DMS53 treated with DMSO at 0.1 percent for 48 hours (cell line): ENCODE data around the gene GRAMD4.
"Not testable (repeated sequence)": the region's sequence is repeated elsewhere in the genome, so short reads cannot be mapped to it uniquely, and the experiment has no call there.

Source experiments
- DNase-seq: peaks from one replicate; lab custom pipeline; 2025; ENCODE audit not compliant: unreplicated experiment; lab: John Stamatoyannopoulos, UW

The GRAMD4 gene

DNA sequence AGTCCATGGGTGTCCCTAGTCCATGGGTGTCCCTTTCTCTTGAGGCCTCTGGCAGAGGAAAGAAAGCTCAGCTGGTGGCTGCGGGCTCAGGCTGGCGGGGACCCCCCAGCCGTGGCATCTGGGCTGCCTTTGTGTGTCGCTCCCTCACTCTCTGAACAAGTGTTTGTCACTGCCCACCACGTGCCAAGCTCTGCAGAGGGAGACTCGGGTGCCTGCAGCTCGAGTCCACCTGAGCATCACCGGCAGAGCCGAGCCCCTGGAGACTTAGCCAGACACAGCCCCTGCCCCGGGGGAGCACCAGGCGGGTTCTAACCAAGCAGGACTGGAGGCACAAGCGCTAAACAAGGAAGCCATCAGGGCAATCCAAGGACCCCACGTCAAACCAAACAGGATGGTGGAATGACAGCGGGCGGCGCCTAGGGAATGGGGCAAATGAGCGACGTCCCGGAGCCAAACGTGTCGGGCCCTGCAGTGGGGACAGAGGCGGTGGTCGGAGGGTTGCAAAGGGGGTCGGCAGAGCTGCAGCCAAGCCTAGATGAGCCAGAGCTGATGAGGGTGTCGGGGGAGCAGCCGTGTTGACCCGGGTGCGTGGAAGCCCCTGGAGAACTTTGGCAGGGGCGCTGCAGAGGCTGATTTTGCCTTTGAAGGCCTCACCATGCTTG is 2.1 kb upstream of the GRAMD4 start:
- no peak for DNase-seq

DNA sequence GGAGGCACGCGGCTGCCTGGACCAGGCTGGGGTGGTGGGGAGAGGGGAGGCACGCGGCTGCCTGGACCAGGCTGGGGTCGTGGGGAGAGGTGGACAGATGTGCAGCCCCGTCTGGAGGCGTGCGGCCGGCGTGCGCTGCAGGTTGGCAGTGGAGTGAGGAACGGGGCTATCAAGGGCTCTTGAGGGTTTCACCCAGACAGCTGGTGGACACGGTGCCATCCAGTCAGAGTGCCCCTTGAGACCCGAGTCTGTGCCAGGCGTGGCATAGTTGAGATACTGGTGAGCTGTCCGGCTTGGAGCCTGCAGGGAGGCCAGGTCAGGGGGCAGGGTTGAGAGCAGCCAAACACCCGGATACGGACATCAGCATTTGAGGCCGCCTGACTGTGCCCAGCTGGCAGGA is 1.5 kb upstream of the GRAMD4 start:
- no peak for DNase-seq

DNA sequence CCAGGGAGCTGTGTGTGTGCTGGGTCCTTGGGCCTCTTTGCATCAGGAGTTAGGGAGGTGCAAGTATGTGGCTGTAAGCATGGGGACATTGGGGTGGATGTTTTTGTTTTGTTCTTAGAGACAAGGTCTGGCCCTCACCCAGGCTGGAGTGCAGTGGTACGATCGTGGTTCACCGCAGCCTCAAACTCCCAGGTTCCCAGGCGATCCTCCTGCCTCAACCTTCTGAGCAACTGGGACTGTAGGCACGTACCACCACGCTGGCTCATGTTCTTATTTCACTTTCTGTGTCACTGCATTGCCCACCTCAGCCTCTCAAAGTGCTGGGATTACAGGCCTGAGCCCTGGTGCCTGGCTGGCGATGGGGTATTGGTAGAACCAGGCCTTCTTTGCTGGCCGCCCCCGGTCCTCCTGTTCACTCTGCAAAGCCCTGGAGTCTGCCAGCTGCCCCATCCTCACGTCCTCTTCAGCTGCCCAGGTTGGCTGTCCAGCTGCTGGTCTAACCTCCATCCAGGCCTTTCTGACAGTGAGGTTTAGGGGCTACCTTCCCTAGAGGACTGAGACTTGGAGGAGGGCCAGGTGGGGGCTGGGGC is 851 bp upstream of the GRAMD4 start:
- no peak for DNase-seq

DNA sequence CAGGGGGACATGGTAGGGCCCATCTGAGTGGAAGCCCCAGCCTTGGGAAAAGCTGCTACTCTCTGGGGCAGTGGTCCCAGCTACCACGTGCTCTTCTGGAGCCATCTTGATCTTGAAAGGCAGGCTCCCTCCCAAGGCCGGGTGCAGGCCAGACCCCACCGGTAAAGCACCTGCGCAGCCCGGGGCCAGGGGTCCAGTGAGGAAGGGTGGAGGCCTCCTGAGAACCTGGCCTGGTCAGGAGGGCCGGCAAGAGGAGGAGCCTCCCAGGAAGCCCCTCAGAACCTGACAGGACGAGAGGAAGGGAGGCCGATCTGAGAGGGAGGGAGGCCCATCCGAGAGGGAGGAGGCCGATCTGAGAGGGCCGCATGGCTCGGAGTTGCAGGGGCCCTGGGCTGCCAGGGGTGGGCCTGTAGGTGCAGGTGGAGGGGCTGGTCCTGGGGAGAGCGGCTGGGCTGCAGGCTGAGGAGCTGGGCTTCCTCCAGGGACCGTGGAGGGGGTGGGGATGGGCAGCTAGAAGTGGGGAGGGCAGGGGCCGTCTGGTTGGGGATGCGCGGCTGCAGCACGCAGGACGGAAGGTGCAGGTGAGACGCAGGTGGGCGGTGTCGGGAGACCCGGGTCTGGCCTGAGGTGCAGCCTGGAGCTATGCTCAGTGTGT is 529 bp downstream of the GRAMD4 start:
- DNase-seq = no peak

DNA sequence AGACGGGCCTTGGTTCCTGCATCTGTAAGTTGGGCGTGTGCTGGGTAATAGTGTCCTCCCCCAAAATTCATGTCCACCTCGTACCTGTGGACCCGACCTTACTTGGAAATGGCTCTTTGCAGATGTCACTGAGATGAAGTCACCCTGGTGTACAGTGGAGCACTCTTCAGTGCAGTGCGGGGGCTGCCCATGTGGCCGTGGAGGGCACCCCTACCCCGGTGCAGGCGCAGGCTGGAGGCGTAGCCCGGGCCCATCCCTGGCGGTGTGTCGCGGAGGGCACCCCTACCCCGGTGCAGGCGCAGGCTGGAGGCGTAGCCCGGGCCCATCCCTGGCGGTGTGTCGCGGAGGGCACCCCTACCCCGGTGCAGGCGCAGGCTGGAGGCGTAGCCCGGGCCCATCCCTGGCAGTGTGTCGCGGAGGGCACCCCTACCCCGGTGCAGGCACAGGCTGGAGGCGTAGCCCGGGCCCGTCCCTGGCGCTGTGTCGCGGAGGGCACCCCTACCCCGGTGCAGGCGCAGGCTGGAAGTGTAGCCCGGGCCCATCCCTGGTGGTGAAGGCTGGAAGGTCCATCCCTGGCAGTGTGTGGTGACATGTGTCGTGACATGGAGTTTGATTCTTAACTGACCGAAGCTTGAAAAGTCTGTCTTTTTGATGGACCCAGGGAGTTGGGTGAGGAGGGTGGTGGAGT is 1.2 kb downstream of the GRAMD4 start:
- DNase-seq = not testable (repeated sequence)

DNA sequence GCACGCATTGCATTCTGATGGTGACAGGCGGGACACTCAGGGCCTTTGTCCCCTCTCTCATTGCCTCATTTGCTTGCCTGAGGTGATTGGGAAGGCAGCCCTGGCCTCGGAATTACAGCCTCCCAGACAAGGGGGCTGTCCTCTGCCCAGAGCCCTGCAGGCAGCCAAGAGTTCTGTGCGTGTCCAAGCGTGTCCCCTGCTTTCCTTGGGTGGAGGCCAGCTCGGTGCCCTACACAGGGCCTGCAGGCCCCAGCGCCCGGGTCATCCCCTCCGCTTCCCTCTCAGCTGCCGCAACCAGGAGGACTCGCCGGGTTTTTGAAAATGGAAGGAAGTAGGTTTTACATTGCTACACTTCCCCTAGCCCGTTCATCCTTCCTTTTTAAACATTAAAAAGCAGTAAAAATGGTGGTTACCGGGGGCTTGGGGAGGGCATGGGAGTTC is 1.9 kb downstream of the GRAMD4 start:
- DNase-seq = no peak

DNA sequence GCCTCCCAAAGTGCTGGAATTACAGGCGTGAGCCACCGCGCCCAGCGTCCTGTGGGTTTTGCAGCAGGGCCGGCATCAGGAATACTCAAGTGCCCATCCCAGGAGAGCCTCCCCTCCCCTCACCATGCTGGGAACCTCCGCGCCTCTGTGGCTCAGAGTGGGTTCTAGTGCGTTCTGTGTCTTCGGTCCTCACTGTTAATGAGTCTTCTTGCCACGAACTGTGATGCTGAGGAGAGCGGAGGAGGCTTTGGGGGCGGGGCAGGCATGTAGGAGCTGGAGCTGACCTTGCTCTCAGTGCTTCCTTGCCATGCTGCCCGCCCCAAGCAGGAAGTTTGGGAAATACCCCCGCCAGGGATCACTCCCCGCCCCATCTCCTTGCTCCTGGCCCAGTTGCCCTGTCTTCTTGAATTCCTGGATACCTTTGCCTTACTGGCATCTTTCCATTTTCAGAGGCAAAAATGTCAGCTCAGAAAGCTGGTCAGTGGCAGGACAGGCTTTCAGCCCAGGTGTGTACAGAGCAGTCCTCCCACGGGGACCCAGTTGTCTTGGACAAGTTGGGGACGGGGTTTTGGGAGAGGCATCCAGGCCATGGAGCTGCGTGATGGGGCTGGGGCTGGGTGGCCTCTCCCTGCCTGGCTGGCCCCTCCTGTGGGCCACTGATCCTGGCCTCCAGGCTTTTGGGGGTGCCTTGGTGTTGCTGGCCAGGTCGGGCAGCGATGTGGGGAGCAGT is 5.1 kb downstream of the GRAMD4 start:
- no peak for DNase-seq

DNA sequence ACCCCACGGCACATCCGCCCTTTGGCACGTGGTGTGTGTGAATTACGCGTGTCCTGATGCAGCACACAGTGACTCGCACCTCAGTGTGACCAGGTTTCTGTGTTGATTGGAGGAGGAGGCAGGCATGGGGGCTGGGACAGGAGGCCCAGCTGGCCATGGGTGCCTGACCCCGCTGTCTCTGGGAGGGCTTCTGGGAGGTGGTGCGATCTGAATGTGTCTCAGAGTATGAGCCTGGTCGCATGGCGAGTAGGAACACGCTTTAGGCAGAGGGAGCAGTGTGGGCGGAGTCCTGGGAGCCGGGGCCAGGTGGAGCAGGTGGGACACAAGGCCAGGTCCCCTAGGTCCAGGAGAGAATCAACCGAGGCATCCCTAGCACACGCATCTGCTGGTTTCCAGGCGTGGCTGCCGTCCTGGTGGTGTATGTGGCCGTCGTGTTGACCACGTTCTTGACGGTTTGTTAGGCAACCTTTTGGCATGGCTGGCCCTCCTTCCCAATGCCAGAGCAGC is 5.7 kb downstream of the GRAMD4 start:
- no peak for DNase-seq

DNA sequence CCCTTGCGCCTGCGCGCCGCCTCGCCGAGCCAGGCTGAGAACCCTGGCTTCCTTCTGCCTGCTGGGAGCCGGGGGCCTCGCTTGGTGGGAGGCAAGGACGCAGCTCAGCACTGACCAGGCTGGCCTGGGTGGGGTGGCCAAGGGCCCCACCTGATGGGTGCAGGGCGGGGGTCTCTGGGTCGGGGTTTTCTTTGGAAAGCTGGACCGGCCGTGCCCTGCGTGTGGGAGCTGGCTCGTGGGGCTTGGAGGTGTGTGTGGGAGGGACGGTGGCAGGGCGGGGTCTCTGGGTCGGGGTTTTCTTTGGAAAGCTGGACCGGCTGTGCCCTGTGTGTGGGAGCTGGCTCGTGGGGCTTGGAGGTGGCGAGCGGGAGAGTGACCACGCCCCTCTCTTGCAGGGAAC is 6.2 kb downstream of the GRAMD4 start:
- DNase-seq = no peak

DNA sequence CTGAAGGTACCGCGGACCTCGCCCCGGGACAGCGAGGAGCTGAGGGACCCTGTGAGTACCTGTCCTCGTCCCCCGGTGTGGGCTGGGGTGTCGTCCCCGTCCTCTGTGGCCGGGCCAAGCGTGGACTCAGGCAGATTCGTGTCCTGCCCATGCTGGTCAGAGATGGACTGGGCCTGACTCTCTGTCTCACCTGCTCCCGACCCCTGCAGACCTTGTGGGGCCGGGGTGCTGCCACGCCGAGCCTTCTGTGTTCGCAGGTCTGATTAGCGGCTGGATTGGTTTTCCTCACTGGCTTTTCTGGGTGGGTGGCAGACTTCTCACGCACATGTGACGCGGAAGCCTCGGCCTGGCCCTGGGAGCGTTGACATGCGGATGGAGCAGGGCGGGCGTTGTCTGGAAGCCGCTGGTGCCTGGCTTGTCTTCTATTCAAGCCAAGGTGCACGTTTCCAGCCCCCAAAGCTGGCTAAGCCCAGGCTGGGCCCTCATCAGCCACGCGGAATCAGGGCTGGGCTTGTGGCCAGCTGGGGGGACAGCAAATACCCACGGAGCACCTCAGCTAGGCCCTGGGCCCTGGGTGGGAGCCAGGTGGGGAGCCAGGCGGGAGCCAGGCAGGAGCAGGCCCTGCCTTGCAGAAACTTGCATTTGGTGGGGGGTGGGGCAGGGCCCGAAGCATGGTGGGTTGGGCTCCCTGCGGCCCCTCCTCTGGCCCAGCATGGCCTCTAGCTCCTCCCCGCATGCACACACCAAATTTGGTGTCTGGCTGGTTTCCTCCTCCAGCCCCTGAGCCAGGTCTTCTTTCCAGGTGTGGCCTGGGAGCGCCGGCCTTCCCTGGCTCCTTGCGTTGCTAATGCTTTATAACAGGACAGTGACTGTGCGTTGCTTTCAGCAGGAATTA is 7.0 kb downstream of the GRAMD4 start:
- no peak for DNase-seq

DNA sequence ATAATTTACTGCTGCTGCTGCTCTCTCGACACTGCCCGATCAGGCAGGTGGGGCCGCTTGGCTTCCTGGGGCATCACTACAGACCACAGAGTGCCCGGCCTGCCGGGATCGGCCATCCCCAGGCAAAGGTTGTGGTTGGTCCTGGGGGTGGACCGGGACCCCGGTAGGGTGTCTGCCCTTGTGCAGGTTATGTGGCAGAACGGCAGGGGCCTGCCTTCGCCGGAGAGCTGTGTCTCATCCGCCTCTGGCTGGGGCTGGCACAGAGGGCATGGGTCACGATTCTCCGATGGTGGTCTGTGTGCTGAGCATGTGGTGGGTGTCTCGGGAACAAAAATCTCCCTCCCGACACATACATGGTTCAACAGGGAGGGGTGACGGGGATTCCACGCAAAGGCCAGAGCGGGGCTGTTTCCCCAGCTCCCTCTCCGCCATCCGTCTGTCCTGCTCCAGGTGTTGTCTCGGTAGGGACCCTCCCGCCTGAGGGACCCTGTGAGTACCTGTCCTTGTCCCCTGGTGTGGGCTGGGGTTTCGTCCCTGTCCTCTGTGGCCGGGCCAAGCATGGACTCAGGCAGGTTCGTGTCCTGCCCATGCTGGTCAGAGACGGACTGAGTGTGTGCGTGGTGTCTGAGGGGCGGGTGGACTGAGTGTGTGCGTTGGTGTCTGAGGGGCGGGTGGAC is 7.8 kb downstream of the GRAMD4 start:
- no peak for DNase-seq

DNA sequence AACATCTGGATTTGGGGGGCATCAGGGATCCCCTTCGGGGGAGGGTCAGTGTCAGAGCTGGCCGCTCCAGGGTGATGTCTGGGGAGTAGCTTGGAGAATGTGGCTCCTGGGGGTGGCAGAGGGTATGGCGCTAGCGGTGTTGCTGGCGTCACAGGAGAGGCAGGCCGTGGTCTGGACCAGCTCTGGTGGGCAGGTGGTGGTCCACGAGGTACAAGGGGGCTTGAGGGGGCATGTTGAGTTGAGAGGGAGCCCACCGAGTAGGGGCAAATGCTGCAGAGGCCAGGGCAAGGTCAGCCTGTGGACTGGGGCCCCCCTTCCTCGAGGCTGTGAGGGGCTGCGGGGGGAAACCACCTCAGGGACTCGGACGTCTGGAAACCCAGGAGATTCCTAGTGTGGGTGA is 8.6 kb downstream of the GRAMD4 start:
- no peak for DNase-seq

DNA sequence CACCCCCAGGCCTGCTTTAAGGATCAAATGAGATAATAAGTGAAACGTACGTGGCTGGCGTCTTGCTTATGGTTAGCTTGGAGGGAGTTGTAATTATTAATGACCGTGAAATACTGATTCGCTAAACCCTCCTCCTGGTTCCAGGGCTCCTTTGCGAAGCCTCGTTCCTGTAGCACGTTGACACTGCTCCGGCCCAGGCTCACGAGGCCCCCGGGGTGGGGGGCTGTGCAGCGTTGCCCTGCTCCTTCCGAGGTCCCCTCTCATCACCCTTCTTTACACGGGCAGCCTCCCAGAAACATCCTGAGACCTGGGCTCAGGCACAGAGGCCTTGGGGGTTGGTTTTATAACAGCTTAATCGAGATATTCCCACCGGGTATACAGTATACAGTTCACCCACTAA is 9.1 kb downstream of the GRAMD4 start:
- DNase-seq = no peak

DNA sequence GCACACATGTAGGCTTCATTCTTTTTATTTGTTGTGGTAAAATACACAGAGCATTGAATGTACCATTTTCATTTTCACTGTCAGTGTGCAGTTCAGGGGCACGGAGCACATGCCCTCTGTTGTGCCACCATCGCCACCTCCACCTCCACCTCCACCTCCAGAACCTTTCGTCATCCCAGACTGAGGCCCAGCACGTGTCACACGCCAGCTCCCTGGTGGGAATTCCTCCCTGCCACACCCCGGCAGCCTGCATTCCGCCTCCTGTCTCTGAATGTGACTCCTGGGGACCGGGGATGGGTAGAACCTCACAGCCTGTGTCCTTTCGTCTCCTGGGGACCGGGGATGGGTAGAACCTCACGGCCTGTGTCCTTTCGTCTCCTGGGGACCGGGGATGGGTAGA is 10.9 kb downstream of the GRAMD4 start:
- no peak for DNase-seq

DNA sequence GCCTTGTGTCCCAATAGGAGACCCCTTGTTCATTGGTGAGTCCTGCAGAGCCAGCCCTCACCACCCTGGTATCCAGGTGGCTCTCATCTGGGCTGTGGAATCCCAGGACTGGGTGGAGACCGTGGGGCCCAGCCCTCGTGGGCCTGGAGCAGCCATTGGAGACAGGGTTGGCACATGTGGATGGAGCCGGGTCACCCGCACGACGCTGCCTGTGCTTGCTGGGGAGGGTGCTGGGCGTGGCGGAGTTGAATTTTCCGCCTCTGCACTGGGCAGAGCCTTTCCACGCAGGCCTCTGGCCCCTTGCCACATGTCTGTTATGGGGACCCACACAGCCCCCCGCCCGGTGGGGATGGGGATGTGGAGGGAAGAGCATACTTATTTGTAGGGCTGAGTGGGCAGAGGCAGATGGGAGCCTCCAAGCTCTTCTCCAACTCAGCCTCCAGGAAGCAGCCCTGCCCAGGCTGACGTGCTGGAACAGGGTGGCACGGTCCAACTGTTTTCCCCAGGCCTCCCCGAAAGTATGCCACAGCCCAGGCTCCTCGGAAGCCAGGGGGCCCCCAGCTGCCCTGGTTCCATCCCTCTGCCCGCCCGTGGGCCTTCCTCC is 12.6 kb downstream of the GRAMD4 start:
- no peak for DNase-seq

DNA sequence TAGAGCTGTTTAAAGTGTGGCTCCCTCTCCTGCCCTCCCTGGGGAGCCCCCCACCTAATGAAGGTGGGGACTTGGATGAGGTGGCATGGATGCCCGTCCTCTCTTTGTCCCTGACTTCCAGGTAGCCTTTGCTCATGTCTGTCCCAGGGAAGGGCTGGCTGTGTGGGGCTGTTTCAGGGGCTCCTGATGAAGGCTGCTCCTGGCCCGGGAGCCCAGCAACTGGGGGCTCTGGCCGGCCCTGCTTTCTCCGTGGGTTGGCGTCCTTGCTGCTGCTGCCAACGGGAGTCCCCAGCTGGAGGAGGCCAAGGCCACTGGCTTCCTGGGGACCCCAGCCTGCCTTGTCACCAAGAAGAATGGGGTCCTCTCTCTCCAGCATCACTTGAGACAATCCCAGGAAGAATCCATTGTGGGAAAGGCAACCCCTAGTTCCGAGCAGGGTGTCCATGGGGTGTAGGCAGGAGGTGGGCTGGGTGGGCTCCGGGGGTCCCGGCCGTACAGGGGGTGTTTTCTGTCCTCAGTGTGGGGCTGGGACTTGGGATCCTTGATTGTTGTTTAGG is 13.2 kb downstream of the GRAMD4 start:
- DNase-seq = no peak

DNA sequence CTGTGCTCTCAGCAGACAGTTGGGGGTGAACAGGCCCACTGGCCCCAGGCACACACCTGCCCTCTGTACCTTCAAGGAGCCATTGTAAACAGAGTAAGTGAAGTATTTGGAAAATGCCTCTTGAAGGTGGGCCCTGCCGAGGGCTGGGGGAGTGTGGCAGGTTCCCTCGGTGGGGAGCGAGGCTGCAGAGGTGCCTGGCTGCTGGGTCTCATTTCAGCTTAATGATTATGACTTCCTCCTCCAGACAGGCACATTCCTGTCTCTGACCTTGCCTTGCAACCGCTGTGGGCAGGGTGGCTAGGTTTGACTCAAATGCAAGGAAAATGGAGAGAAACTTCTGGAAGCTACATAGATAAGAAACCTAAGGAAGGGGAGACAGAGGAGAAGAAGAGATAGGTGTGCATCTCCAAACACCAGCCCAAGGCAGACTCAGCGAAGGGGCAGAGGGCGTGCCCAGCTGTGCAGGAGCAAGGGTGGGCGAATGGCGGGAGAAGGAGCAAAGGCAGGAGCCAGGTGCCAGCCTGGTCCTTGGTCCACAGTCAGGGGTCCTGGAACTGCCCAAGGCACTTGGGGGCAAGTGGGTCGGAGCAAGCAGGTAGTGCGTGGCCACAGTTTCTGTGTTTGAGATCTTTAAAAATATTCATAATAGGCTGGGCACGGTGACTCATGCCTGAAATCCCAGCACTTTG is 14.0 kb downstream of the GRAMD4 start:
- no peak for DNase-seq

DNA sequence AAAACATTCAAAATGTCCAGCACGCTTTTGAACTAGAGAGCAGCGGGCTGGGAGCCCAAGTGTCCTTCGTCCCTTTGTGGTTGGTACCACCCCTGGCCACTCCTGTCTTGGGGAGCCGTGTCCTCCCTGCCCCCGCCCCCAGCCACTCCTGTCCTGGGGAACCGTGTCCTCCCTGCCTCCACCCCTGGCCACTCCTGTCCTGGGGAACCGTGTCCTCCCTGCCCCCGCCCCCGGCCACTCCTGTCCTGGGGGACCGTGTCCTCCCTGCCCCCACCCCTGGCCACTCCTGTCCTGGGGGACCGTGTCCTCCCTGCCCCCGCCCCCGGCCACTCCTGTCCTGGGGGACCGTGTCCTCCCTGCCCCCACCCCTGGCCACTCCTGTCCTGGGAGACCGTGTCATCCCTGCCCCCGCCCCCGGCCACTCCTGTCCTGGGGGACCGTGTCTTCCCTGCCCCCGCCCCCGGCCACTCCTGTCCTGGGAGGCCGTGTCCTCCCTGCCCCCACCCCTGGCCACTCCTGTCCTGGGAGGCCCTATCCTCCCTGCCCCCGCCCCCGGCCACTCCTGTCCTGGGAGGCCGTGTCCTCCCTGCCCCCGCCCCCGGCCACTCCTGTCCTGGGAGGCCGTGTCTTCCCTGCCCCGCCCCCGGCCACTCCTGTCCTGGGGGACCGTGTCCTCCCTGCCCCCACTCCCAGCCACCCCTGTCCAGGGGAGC is 14.9 kb downstream of the GRAMD4 start:
- DNase-seq = not testable (repeated sequence)
